GM20000 (cell line): ENCODE measurements around the gene CCM2L.

Experiments used
- DNase-seq: peaks from one replicate; pipeline ENCODE4 v3.0.0; 2012; ENCODE audit warnings: low spot score
- TF ChIP-seq, protein P1 (sequence below): IDR thresholded peaks from 2 replicates; pipeline ENCODE4 v1.5.1; 2012; ENCODE audit warnings: mild to moderate bottlenecking, control low read depth; ENCODE audit errors: extremely low read depth, missing control alignments

The CCM2L gene

DNA sequence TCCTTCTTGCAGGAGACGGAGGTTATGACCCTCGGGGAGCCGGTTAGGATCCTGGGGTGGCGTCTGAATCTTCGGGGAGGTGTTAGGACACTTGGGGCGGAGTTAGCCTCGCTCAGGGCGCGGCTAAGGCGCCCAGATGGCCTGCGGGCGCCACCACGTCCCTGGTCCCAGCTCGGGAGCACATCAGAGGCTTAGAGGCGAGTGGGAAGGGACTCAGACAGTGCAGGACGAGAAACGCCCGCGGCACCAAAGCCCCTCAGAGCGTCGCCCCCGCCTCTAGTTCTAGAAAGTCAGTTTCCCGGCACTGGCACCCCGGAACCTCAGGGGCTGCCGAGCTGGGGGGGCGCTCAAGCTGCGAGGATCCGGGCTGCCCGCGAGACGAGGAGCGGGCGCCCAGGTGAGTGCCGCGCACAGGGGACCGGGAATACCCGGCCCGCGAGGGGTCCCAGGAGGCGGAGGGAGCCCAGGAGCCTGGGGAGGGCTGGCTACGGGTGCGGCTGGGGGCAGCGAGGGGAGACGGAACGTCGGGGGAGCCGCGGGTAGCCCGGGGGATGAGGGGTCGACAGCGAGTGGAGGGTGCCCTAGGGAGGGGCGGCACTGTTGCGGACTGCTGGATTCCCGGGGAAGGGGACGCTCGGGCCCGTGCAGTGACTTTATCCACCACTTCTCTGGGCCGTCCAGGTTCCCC, 42.0 kb downstream of the CCM2L start, which contains the start of gene HCK:
Gene HCK, plus strand, starts transcription at position 153 of the 688 bp plus-strand sequence.
- TF ChIP-seq, protein P1, sequence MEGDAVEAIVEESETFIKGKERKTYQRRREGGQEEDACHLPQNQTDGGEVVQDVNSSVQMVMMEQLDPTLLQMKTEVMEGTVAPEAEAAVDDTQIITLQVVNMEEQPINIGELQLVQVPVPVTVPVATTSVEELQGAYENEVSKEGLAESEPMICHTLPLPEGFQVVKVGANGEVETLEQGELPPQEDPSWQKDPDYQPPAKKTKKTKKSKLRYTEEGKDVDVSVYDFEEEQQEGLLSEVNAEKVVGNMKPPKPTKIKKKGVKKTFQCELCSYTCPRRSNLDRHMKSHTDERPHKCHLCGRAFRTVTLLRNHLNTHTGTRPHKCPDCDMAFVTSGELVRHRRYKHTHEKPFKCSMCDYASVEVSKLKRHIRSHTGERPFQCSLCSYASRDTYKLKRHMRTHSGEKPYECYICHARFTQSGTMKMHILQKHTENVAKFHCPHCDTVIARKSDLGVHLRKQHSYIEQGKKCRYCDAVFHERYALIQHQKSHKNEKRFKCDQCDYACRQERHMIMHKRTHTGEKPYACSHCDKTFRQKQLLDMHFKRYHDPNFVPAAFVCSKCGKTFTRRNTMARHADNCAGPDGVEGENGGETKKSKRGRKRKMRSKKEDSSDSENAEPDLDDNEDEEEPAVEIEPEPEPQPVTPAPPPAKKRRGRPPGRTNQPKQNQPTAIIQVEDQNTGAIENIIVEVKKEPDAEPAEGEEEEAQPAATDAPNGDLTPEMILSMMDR = no peak
- peak; percentile 69 for DNase-seq

DNA sequence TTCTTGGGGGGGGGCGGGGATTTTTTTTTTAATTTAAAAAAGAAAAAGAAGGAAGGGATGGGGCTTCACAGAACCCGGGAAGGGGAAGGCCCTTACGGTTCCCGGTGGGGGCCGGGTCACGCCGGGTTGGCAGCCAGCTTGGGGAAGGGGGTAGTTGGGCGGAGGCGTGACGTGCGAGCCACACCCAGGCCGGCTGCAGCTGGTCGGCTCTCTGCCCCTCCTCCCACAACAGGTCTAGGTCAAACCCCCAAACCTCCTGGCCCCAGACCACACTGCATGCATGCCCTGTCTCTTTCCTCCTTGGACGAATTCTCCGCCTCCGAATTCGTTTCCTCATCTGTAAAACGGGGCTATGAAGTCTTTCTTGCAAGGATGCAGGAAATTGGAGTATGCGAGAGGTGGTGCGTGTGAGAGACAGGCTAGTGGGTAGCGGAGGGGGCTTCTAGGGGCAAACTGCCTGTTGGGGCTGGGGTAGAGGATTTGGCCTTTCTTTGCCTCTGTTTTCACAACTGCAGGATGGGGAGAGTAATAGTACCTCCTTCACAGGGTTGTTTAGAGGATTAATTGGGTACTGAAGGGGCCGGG, 42.6 kb downstream of the CCM2L start:
- TF ChIP-seq, protein P1 = no peak
- DNase-seq = peak; percentile 63

DNA sequence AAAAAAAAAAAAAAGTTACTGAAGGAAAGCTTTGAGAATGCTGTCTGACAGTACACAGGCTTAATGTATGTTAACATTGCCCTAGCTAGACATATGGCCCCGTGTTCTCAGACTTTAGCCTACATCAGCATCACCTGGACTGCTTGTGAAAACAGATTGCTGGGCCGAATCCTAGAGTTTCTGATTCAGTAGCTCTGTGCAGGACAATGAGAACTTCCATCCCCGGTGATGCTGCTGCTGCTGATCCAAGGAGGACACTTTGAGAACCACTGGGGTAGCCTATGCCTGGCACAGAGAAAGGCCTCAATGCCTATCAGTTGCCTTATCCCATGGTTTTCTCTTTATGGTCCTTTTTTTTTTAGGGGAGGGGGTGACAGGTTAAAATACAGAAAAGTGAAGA, 43.4 kb downstream of the CCM2L start:
- TF ChIP-seq, protein P1 = no peak
- DNase-seq = no peak

DNA sequence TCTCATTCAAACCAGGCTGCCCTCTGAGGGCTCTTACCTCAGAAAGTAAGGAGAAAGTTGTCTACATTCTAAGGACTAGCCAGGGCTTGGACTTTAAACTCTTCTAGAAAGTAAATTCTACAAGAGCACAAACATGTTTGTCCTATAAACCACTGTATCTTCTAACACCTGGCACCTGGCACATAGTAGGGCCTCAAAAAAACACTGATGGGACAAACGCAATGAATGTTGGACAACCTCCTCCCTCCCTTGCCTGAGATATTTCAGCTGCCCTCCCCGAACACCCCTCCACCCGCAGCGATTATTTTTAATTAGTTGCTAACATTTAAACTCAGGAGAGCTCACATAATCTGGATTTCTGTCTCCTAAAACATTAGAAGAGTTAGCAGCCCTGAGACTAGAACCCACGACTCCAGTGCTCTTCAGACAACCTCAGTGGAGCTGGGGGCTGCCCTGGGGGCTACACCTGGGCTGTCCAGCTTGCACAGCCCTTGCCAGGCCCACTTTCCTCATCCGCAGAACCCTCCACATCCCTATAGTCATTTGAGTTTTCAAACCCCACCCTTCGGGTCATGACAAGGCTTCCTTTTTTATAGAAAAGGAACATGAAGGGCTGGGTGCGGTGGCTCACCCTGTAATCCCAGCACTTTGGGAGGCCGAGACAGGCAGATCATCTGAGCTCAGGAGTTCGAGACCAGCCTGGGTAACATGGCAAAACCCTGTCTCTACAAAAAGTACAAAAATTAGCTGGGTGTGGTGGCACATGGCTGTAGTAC, 46.7 kb downstream of the CCM2L start:
- no peak for DNase-seq
- TF ChIP-seq, protein P1 = no peak

DNA sequence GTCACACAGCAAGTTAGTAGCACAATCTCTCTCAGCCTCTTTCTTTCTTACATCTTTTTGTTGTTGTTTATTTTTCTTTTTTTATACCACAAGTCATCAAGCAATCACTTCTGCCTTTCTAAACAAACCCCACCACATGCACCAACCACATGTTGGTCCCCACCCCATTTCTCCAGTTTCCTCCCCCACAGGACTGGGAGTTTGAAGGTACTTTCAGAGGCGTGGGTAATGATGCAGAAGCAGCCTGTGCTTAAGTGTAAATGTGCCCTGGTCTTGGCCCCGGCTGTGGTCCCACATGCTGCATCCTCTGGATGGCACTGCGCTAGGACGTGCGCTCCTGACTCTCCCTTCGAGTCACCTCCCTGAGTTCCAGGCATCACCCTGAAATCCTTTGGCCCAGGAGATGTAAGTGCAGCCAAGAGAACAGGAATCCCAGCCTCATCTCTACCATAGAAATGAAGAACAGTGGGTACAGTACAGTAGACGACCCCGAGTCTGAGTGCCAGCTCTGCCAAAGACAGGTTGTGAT, 47.5 kb downstream of the CCM2L start:
- TF ChIP-seq, protein P1 = no peak
- no peak for DNase-seq

DNA sequence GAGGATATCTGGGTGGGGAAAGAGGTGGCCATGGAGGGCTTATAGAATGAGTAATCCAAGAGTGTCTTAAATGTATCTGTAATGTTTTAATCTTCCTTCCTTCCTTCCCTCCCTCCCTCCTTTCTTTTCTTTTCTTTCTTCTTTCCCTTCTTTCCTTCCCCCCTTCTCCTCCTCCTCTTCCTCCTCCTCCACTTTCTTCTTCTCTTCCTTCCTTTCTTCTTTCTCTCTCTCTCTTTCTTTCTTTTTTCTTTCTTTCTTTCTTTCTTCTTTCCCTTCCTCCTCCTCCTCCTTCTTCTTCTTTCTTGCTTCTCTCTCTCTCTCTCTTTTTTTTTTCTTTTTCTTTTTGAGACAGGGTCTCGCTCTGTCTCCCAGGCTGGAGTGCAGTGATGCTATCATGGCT, 49.0 kb downstream of the CCM2L start:
- TF ChIP-seq, protein P1 = no peak
- no peak for DNase-seq

DNA sequence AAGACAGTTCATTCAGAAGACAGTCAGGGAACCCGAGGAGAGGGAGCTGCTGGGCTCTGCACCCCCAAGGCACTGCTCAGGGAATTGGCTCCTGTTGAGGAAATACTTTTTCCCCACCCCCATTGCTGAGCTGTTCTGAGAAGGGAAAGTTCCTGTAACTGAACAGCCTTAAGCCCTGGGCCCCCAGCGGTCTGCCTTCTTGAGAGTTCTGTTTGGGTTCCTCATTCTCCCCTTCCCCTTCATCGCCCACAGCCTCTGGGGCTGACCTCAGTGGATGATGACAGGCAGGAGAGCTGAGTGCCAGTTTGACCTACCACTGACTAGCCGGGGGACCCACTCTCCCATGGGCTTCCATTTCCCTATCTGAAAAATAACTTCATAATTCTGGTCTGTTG, 52.5 kb downstream of the CCM2L start:
- TF ChIP-seq, protein P1 = no peak
- DNase-seq = peak; percentile 47
